GM18499 (cell line): Measurements from ENCODE around the gene RETREG1.
"Not testable (repeated sequence)": the region's sequence is repeated elsewhere in the genome, so short reads cannot be mapped to it uniquely, and the experiment has no call there.

Experiments used
- ATAC-seq: cut with Tn5 transposase; IDR thresholded peaks from one replicate; pipeline ENCODE4 v1.9.1; 2021; ENCODE audit warnings: moderate number of reproducible peaks; ENCODE audit not compliant: insufficient read depth, unreplicated experiment

The RETREG1 gene

GRCh38 chr5:16500024-16500423, 116.8 kb downstream of the RETREG1 start:
- no peak for ATAC-seq

DNA sequence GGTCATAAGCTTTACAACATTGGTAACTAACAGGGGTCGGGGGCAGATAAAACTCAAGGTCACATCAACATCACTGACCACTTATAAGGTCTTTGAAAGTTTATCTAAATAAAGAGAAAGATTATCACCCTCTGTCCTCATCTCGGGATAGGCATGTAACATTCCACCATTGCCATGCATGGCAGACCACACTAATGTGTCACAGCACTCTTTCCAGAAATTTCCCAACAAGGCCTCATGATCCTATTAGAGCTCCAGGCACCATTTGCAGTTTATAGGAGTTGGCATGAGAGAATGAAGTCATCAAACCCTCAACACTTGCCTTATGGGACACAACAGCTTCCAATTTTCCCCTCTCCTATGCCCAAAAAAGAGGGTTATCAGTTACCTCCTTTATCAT, 119.3 kb downstream of the RETREG1 start:
- ATAC-seq = no peak

DNA sequence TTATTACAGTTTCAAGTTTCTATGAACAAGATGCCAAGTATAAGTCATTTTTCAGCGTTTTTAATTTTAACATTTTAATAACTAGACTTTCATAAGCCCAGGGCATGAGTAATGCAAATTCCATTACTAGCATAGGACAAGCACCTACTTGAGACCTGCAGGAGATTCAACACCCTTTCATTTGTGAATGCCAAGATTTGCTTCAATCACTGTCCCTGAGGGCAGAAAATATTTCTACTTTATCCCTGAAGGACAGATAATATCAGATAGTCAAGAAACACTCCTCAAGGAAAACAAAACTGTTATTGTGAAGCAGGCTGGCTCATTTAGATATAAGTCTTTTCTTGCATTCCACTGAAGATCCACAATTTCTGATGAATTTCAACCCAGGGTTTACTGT, 123.5 kb downstream of the RETREG1 start:
- ATAC-seq = no peak

GRCh38 chr5:16492398-16493140, 124.2 kb downstream of the RETREG1 start:
- no peak for ATAC-seq

DNA sequence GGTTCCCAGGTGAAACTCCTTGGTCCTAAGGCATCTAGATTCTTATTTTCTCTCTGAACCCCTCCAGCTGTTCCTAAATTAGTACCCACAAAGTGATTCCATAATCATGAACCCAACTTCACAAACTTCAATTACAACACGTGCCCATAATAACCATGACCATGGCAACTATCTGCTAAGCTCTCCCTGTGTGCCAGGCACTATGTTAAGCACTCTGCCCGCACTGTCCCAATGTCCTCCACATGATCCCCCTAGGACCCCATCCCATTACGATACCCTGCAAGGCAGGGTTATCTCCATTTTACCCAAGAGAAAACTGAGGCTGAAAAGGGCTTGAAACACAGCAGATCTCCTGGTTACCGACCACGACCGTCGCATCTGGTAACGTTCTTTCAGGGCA, 125.9 kb downstream of the RETREG1 start:
- ATAC-seq = no peak

GRCh38 chr5:16489322-16489791, 127.4 kb downstream of the RETREG1 start:
- peak; percentile 67 for ATAC-seq

GRCh38 chr5:16487456-16487855, 129.3 kb downstream of the RETREG1 start:
- ATAC-seq = no peak

GRCh38 chr5:16486711-16487111, 130.1 kb downstream of the RETREG1 start:
- no peak for ATAC-seq

GRCh38 chr5:16485656-16486055, 131.1 kb downstream of the RETREG1 start:
- ATAC-seq = no peak

- ATAC-seq = no peak
Observed at GRCh38 chr5:16484081-16484480, 132.7 kb downstream of the RETREG1 start.

- no peak for ATAC-seq
Observed at GRCh38 chr5:16483361-16483760, 133.4 kb downstream of the RETREG1 start.

DNA sequence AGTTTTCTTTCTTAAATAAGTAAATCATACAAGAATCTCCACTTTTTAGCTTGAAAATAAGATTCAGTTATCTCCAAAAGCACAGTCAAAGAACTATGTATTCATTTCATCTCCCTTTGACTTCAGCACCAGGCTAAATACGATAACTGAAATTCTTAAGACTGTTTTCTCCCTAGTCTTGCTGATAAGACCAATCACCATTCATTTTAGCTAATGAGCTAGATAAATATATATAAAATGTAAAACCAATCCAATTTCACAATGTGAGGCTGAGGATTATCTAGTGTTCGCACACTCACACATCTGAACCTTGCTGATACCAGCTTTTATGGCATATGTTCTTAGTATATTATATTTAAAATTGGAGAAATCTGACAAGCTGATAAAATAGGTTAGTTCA, 133.9 kb downstream of the RETREG1 start:
- no peak for ATAC-seq

DNA sequence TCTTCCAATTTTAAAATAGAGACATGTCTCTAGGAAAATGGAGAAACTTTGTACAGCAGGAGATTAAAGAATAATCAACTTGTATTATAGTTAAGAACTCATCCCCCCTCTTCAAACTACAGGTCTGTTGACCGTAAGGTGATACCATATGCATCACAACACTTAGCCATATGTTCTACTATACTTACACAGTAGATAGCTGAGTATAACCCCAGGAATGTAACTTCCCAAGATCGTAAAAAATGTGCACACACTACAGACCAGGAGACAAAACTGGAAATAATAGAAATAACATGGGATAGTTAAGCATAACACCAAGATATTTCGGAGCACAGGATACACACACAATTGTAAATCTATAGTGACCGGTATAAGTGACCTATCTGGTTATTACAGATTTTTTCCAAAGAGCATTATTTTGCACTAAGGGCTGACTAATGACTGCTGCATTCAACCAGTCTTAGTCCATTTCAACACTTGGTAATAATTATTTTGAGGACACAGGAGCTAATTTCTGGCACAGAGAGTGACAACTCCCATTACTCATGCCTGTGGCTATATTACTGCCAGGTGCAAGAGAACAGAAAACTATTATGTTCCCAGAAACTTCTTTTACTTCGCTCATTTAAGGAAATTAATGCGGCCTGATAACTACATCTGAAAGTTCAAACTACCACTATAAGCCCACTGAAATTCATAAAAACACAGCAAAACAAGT, 135.8 kb downstream of the RETREG1 start:
- no peak for ATAC-seq

- ATAC-seq = no peak
Observed at GRCh38 chr5:16480144-16480543, 136.7 kb downstream of the RETREG1 start.

DNA sequence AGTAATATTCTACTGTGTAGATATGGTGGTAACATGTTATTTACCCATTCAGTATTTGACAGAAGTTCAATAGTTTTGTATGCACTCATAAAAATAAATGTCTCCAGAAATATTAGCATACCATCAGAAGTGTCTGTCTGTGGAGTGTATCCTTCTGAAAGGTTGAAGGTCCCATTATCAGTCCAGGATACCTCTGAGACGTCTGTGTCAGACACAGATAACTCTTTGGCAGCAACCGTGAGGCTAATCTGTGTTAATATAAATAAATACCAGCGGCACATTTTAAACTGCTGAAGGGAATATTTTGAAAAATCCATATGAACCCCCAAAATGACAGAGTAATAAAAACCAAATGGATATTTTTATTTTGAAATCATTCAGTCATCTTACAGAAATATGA, 139.3 kb downstream of the RETREG1 start:
- ATAC-seq = no peak

- ATAC-seq = not testable (repeated sequence)
Observed at GRCh38 chr5:16476417-16476816, 140.4 kb downstream of the RETREG1 start.

GRCh38 chr5:16471387-16471786, 145.4 kb downstream of the RETREG1 start:
- ATAC-seq = no peak

DNA sequence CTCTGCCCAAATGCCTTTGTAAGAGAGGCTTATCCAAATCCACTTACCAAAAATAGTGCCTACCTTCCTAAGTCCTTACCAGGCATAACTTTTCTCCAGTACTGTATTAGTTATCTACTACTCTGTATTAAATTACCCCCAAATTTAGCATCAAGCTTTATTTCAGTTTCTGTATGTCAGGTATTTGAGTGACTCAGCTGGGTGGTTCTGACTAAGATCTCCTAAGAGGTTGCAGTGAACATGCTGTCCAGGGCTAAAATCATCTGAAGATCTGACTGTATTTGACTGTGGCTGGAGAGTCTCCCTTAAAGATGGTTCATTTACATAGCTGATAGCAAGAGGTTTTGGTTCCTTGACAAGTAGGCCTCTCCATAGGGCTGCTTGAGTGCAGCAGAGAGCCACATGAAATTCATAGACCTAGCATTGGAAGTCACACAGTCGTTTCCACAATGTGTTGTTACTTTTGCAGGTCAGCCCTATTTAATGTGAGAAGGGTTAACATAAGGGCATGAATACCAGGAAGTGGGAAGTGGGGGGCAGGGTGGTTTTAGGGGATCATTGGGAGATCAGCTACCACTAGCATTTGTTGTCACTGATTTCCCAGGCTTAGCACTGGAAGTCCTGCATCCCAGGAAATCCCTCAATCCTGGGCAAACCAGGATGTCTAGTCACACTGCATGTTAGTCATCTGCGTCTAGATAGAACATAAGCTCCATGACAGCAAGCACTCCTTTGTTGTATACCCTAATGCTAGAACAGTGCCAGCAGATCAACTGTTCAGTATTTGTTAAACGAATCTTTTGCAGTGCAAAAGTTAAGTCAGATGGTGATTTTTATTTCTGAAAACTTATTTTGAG, 149.2 kb downstream of the RETREG1 start:
- ATAC-seq = peak; percentile 92

DNA sequence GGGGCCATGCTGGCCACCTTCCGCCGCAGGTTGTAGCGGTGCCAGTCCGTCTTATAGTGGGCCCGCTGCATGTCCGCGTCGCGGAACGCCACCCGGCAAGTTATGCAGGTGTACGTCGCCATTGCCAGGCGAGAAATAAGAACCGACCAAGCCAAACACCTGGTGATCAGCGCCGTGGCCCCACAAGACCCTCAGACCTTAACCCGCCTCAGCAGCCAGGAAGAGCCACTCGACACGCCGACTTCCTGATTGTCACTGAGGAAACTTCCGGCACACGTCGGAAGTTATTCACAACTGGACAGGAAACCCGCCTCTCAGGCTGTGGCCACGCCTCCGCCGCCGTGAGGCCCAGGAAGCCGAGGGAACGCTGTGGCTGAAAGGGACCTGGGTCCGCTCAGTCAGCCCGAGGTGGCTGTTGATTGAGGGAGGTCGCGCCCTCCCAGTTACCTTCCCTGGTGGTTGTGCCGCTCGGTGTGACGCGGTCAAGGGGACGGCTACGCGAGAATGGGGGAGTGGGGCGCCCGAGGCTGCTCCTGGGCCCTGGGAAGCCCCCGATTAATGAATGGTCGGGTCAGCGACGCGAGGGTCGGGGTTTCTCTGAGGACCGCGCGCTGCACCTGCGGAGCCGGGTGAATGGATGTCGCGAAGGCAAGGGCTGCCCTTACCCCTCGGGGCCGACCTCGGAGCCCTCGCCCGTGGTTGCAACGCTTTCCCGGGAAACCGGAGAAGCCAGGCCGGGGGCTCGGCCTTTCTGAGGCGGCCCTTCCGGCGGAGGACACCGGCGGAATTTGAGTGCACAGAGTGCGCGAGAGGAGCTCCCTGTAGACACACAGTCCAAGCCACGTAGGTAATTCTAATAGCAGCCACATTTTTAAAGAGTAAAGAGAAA, 151.0 kb downstream of the RETREG1 start, which contains the start of gene ZNF622:
ZNF622 (minus strand) TSS at position 257 of the 889 bp plus-strand sequence; CDS start at position 122, 135 bp downstream.
- peak; percentile 43 for ATAC-seq
